ENCODE results near the gene AMBP.

Gene AMBP

DNA sequence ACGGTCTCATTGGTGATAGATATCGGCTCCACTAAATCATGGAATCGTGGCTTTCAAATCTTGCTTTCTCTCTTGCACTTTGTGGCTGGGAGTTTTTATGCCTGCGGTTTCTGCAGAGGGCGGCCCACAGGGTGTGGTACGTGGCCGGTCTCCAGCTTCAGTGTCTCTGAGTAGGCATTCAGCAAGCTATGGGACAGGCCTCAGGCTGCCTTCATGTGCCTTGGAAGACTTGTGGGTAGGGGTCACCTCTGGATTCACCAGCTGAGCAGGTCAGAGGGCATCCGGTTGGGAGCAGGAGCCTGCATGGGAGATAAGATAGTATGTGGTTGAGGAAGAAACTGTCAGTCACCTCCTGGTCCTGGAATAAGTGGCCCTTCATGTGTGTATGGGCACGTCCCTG is 47.7 kb downstream of the AMBP start:
- DNase-seq: no peak

- no peak for DNase-seq
Measured at GRCh38 chr9:114029311-114030170, 48.6 kb downstream of the AMBP start.

DNA sequence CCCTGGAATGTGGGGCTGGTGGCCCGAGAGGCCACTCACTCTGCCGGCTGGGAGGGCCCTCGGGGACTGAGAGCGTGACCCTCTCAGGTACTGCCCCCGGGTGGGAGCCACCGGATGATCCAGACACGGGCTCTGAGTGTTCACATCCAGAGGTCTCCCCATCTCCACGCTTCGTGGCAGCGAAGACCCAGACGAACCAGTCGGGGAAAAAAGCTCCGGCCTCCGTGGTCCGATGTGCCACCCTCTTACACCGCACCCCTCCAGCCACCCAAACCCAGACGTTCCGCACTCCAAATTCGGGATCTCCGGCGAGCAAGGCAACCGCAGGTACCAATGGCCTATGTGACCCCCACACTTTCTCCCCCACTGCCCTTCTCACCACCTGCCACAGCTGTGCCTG is 49.5 kb downstream of the AMBP start:
- no peak for DNase-seq

DNA sequence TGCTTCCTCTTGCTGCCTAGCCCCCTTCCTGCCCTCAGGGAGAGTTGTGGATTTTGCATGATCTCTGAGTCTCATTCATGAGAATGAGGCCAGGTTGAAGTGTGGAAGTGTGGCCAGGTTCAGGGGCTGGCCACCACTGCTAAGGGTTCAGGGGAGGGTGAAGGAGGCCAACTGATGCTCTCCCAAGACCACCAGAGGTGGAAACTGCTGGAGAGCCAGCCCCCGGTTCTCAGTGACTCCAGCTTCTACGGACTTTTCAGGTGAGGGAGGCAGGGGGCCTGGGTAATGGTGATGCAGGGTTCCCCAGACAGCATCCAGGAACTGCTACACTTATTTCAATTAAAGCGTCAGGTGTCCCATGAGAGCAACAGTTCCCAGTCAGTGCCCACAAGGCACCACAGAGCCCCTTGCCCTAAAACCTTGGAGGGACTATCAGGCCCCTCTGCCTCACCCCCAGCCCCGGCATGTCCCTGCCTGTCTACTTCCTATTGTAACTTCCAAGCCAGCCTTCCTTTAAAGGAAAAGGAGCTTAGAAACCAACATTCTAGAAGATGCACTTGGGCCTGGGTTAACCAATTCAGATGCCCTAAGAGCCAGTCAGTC is 50.1 kb downstream of the AMBP start:
- DNase-seq: no peak

DNA sequence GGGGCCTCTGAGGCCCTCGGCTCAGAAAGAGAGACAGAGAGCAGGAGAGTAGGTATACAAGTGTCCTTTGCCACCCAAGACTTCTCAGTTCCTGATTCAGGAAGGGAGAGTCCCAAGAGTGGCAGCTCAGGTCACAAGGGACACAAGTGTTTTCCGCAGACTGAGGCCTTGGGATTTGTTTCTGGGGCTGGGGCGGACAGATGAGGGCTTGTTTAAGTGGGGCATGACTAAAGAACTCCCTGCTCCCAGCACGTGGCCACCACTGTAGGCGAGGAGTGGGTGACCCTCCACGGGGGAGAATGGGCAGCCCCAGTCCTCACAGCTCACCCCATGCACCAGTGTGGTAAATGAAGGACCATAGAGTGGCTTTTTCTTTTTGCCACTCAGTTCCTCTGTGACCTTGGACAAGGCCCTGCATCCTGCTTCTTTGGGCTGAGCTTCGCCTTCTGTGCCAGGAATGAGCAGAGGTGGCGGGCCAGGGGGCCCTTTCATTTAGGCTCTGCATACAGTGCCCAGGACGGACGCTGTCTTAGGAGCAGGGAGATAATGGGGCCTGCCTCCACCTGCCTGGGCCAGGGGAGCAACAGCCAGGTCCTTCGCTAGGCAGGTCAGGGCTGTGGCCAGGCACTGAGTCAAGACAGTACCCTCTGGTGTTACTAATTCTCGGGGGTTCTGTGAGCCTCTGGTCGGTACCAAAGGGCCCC is 50.8 kb downstream of the AMBP start:
- DNase-seq: no peak

DNA sequence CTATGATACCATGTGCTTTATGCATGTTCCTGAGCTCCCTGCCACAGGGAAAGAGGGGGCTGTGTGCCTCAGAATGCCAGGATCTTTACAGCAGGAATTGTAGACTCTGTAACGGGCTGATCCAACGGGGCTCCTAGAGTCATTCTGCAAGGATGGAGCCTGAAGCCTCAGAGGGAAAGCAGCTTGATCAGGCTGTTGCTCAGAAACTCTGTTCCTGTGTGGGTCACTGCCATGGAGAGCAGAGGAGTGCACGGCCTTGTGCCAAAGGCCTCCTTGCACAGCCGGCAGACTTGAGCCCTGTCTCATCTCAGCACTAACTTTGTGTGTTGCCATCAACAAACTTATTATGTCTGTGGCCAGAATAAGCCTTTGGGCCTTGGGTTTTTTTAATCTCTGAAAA is 51.8 kb downstream of the AMBP start:
- no peak for DNase-seq

DNA sequence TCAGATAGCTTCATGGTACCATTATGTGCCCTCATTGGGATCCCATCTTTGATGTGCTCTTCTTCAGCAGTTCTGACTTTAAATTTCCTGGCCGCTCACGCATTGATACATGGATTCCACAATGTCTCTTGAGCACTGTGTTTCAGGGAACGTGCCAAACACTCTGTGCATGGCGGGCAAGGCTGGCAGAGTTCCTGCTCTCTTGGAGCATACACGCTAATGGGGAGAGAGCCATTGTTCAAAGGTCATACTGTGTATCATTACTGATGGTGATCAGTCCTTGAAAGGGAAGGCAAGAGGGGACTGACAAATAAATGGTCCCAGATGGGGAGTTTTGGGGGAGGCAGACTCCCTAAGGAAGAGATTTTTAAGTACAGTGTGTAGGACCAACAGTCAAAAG is 52.3 kb downstream of the AMBP start:
- DNase-seq: no peak

GRCh38 chr9:114025196-114025753 is 52.8 kb downstream of the AMBP start:
- no peak for DNase-seq

GRCh38 chr9:114023961-114024360 is 54.1 kb downstream of the AMBP start:
- DNase-seq: no peak

- DNase-seq: no peak
Measured at GRCh38 chr9:114021578-114021977, 56.5 kb downstream of the AMBP start.

GRCh38 chr9:114017741-114018715 is 60.1 kb downstream of the AMBP start:
- no peak for DNase-seq

DNA sequence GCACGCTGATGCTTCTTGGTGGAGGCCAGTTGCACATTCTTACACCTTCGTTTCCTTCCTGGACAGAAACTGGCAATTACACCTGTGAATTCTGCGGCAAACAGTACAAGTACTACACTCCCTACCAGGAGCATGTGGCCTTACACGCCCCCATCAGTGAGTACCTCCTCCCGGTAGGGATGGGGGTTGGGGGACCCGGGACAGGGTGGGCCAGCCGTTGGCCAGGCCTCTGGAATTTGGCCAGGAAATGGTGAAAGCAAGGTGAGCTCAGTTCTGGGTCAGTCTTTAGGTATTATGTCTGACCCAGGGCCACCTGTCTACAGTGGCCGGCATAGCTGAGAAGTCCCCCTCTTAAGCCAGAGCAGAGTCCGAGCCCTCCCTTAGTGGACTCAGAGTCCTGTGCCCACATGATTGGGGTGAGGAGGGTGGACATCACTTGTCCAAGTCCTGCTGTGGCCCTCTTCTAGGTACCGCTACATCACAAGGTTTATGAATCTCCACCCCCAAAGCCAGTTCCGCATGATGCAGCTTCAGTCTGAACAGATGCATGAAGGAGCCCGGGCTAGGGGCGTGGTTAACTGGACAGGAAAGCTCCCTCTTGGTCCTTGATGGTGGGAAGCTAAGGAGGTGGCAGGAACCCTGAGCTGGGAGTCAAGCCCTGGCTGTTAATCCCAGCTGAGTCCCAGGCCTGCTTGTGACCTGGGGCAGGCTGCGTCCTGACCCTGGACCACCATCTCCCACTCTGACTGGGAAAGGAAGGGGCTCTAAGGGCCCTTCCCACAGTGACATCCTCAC is 61.3 kb downstream of the AMBP start:
- DNase-seq: no peak

GRCh38 chr9:114016101-114016500 is 62.0 kb downstream of the AMBP start:
- no peak for DNase-seq

GRCh38 chr9:114015607-114016006 is 62.5 kb downstream of the AMBP start:
- DNase-seq: no peak

- no peak for DNase-seq
Measured at GRCh38 chr9:114014044-114014443, 64.1 kb downstream of the AMBP start.

- no peak for DNase-seq
Measured at GRCh38 chr9:114012126-114012525, 66.0 kb downstream of the AMBP start.

DNA sequence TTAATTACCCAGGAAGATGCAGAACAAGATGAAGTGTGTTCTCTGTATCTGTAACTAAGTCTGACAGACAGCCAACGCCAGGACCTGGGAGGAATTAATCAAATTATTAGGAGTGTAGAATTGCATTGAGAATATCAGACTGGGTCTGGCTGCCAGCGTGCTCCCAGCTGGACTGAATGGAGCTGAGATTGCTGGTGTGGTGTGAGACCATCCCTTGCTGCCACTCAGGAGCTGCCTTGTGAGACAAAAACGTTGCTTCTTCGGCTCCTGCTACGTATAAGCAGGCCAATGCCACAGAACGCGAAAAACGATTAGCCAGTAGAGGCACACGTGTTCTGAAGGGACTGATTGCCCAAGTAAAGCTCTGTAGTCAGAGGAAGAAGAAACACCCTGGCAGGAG is 66.8 kb downstream of the AMBP start:
- DNase-seq: no peak

Data from effector CD8-positive, alpha-beta T cell (primary cell).